Epithelial cell of proximal tubule (primary cell): ENCODE results near the gene TAC3. TPM values are rescaled to one million over a fixed set of nuclear protein-coding genes. Genes with fewer than 3 reads are reported as not detected.

Experiments used
- DNase-seq: peaks from one replicate; pipeline ENCODE4 v3.0.0-alpha.2; 2011; ENCODE audit warnings: low read depth
- H3K4me3 ChIP-seq: 2 replicates; pipeline ENCODE4 v1.5.1; 2011; ENCODE audit warnings: low read depth, mild to moderate bottlenecking, low read length
- CTCF ChIP-seq: conservative IDR thresholded peaks from 2 replicates; pipeline ENCODE4 v1.5.1; 2012; ENCODE audit warnings: low read depth, mild to moderate bottlenecking, low read length
- total RNA-seq: library from RNA; depleted of rRNA; stranded (reverse); fragments of >200 nt; gene quantifications from 2 replicates; pipeline ENCODE4 v1.2.3, GENCODE V29; 2015

Gene TAC3
- total RNA-seq, 1 donor from 2014 or later: not detected

GRCh38 chr12:57049890-57050289, 33.6 kb upstream of the TAC3 start, which contains the start of gene MYO1A:
TSS of gene MYO1A (minus strand) at chr12:57050129. CDS start at chr12:57048323, 1,806 bp downstream.
- no peak within 1 kb of the TSS for H3K4me3 ChIP-seq
- TF ChIP-seq CTCF: no peak
- DNase-seq: no peak

- no peak for DNase-seq
- no peak overlapping the region for H3K4me3 ChIP-seq
- TF ChIP-seq CTCF: no peak
Measured at GRCh38 chr12:57049119-57049446, 32.8 kb upstream of the TAC3 start.

GRCh38 chr12:57048423-57049118, 32.2 kb upstream of the TAC3 start:
- no peak for TF ChIP-seq CTCF
- no peak for DNase-seq
- no peak overlapping the region for H3K4me3 ChIP-seq

DNA sequence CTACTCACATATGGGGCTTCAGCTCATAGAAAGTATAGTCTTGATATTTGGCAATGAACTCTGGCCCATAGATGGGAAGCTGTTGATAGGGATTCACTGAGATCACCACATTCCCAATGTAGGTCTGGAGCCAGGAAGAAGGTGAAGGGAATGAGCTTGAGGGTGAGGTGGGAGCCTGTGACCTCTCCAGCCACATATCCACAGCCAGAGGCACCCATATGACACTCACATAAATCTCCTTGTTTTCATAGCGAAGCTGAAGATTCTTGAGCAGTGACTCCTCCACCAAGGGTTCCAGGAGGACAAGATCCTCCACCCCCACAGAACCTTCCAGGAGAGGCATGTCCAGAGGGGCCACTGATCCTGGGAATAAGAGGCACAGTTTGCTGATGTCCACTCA, 31.7 kb upstream of the TAC3 start:
- no peak overlapping the region for H3K4me3 ChIP-seq
- TF ChIP-seq CTCF: no peak
- no peak for DNase-seq

DNA sequence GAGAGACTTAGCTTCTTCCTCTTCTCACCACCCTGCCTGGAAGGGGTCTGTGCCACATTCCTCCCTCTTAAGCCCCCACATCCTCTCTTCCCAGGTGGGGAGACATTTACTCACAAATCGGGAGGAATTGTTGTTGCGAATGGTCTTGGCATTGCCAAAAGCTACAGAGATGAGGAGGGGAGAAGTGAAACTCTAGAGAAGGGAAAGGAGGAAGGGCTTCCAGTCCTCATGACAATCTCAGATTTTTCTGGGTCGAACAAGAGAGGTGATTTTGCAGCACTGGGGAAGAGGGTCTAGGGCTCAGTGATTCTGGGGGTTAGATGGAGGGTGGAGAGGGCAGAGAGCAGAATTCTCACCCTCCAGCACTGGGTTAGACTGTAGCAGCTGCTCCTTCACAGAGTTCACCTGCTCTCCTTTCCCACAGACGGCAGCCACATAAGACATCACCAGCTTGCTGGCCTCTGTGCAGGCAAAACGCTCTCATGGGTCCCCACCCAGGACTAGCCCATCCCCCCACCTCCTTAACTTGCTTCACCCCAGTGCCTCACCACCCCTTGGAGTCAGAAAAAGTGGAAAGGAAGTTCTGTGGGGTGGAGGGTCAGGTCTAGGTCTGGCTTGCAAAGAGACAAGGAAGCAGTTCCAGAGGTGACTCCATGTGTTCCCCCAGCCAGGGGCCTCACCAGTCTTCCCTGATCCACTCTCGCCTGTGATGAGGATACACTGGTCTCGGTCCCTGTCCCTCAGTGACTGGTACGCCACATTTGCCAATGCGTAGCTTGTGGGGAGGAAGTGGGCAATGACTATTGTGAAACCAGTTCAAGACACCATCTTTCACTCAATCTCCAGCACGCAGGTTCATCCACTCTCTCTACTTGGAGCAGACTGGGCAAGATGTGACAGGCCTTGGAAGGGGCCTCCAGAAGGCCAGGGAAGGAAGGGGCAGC, 30.9 kb upstream of the TAC3 start:
- no peak for DNase-seq
- TF ChIP-seq CTCF: no peak
- H3K4me3 ChIP-seq: no peak overlapping the region

GRCh38 chr12:57046086-57046791, 29.9 kb upstream of the TAC3 start:
- no peak for TF ChIP-seq CTCF
- no peak for DNase-seq
- no peak overlapping the region for H3K4me3 ChIP-seq
